ENCODE results near the gene BABAM2. TPM values are rescaled to one million over a fixed set of nuclear protein-coding genes. Genes with fewer than 3 reads are reported as not detected.
A peak's percentile ranks its signal among the peaks of the same experiment; 100 is the strongest.
"Not testable (repeated sequence)": the region's sequence is repeated elsewhere in the genome, so short reads cannot be mapped to it uniquely, and the experiment has no call there.

Gene BABAM2
- total RNA-seq, 1 donor from 2014 or later = 43.5 TPM

DNA sequence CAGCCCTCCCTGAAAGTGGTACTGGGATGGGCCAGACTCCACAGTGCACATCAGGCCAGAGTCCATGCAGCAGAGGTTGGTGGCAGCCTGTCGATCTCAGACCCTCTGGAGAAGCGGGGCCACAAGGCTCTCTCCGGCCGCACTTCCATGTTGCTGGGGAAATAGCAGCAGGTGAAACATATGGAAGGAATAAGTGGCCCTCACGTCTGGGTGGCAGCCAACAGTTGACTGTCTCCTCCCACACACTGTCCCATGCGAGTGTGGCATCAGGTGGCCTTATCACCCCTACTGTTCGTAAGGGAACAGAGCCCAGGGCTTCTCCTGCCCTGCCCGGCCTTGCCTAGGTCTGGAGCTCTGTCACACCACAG is 444.0 kb downstream of the BABAM2 start:
- TF ChIP-seq, protein P1, sequence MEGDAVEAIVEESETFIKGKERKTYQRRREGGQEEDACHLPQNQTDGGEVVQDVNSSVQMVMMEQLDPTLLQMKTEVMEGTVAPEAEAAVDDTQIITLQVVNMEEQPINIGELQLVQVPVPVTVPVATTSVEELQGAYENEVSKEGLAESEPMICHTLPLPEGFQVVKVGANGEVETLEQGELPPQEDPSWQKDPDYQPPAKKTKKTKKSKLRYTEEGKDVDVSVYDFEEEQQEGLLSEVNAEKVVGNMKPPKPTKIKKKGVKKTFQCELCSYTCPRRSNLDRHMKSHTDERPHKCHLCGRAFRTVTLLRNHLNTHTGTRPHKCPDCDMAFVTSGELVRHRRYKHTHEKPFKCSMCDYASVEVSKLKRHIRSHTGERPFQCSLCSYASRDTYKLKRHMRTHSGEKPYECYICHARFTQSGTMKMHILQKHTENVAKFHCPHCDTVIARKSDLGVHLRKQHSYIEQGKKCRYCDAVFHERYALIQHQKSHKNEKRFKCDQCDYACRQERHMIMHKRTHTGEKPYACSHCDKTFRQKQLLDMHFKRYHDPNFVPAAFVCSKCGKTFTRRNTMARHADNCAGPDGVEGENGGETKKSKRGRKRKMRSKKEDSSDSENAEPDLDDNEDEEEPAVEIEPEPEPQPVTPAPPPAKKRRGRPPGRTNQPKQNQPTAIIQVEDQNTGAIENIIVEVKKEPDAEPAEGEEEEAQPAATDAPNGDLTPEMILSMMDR (IDR thresholded peaks at IDR 0.05; ENCODE audit: unreplicated experiment) = no peak
- Mint-ChIP-seq H3K4me1 (peaks cover 25% of the 10 kb centered on the region), H3K27me3 (ENCODE audit: low read depth) (no peaks in the 10 kb centered on the region), H3K9me3 (peaks cover 12% of the 10 kb centered on the region), H3K4me3 (no peak overlapping the region), H3K27ac (no peak overlapping the region), H3K36me3 (peaks cover 16% of the 10 kb centered on the region)
- no peak for DNase-seq (ENCODE audit: low spot score in 2 of 2, unreplicated experiment in 2 of 2)

DNA sequence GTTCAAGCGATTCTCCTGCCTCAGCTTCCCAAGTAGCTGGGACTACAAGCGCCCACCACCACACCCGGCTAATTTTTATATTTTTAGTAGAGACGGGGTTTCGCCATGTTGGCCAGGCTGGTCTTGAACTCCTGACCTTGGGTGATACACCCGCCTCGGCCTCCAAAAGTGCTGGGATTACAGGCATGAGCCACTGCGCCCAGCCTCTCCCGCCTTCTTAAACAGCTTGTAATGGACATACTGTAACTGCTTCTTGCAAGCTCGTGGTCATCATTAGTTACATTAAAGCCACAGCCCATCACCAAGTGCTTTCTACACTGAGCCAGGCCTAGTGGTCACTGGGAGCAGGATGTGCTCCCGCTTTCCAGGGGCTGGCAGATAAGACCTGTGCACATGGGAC is 444.7 kb downstream of the BABAM2 start:
- peaks cover 25% of the 10 kb centered on the region for H3K4me1 Mint-ChIP-seq

DNA sequence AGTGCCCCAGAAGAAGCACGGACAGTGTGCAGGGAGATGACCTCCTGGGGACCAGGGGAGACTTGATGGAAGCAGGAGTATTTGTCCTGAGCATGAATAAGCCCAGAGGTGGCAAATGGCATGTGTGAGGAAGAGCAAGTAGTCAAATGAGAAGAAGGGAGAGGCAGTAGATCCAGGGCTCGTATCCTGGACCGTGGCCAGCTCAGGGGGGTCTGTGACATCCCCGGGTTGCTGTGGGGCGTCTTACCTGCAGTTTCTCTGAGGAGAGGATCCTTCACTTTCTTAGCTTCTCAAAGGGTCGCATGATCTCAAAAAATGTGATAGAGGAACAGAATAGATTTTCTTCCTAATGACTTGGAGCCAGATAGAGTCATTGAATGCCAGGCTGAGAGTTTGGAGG is 445.1 kb downstream of the BABAM2 start:
- no peaks in the 10 kb centered on the region for H3K27me3 Mint-ChIP-seq (ENCODE audit: low read depth)
- TF ChIP-seq, protein P1 (IDR thresholded peaks at IDR 0.05; ENCODE audit: unreplicated experiment) = no peak
- H3K36me3 Mint-ChIP-seq = peaks cover 9% of the 10 kb centered on the region
- no peak for DNase-seq (ENCODE audit: low spot score in 2 of 2, unreplicated experiment in 2 of 2)
- H3K4me1 Mint-ChIP-seq = peaks cover 26% of the 10 kb centered on the region
- H3K4me3 Mint-ChIP-seq = no peak overlapping the region
- peaks cover 9% of the 10 kb centered on the region for H3K9me3 Mint-ChIP-seq
- peak overlapping the region; percentile 22 for H3K27ac Mint-ChIP-seq

More for the DNA sequence above, 444.7 kb downstream of the BABAM2 start:
- DNase-seq (ENCODE audit: low spot score in 2 of 2, unreplicated experiment in 2 of 2); H3K27me3 Mint-ChIP-seq (ENCODE audit: low read depth); H3K4me3 Mint-ChIP-seq; H3K27ac Mint-ChIP-seq: not testable (repeated sequence)
- peaks cover 11% of the 10 kb centered on the region for H3K36me3 Mint-ChIP-seq
- H3K9me3 Mint-ChIP-seq = peaks cover 12% of the 10 kb centered on the region

DNA sequence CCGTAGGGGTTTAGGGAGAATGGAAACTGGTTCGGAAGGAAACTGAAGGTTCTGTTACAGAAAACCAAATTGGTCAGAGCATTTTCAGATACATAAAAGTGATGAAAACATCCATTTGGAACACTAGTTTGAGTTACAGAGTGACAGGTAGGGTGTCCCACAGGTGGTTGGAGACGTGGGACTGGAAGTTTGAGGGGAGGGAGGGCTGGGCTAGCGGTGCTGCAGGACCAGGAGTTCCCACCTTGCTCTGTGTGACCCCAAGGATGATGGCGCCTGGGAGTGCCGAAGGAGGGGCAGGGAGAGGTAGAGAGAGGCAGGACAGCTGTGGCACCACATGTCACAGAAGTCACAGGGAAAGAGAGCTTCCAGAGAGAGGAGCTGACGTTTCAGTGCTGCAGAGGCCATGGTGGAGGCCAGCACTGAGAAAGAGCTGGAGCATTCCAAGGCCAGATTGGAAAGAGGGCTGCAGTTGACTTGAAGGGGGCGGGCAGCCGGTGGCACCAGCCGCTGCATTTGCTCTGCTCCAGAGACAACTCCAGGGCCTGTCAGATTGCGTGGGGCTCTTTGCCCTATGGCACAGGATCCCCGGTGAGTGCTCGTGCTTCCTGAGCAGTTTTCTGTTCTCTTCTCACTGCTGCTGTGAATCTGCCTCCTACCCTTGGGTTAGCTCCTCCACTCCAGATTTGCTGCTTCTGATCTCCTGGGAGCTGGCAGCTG is 445.9 kb downstream of the BABAM2 start:
- peaks cover 1% of the 10 kb centered on the region for H3K9me3 Mint-ChIP-seq
- H3K27me3 Mint-ChIP-seq (ENCODE audit: low read depth) = no peaks in the 10 kb centered on the region
- DNase-seq (ENCODE audit: low spot score in 2 of 2, unreplicated experiment in 2 of 2) = no peak
- no peak overlapping the region for H3K4me3 Mint-ChIP-seq
- peaks cover 34% of the 10 kb centered on the region for H3K4me1 Mint-ChIP-seq
- peak overlapping the region; percentile 22 for H3K27ac Mint-ChIP-seq
- TF ChIP-seq, protein P1 (IDR thresholded peaks at IDR 0.05; ENCODE audit: unreplicated experiment) = no peak
- peaks cover 1% of the 10 kb centered on the region for H3K36me3 Mint-ChIP-seq

DNA sequence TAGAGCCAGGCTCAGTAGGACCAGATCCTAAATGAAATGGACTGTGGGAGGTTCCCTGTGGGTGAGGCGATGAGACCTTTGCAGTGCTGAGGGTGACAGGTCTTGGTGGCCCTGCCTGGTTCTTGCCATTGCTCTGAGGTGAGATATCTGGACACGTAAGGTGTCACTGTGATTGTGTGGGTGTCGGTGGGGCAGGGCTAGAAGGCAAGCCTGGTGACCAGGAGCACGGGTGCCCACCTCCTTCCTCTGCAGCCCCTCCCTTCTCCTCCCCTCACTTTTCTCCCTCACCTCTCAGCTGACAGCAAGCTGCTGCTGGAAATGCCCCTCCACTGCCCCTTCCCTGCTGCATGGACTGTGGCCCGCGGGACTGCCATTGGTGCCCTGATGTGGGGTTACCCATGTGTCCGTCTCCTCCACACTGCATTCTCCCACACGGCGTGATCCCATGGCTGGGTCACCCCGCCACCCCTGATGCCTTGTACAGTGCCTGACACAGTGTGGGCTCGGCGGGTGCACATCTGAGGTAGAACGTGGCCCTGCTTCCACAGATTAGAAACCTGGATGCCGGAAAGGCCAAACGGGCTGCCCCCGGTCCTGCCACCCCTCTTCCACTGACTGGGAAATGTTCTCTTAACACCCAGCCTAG is 446.6 kb downstream of the BABAM2 start:
- TF ChIP-seq, protein P1 (IDR thresholded peaks at IDR 0.05; ENCODE audit: unreplicated experiment) = no peak
- Mint-ChIP-seq H3K4me3 (no peak overlapping the region), H3K27ac (no peak overlapping the region), H3K4me1 (peaks cover 35% of the 10 kb centered on the region), H3K9me3 (no peaks in the 10 kb centered on the region), H3K36me3 (no peaks in the 10 kb centered on the region), H3K27me3 (ENCODE audit: low read depth) (no peaks in the 10 kb centered on the region)
- DNase-seq (ENCODE audit: low spot score in 2 of 2, unreplicated experiment in 2 of 2) = no peak

DNA sequence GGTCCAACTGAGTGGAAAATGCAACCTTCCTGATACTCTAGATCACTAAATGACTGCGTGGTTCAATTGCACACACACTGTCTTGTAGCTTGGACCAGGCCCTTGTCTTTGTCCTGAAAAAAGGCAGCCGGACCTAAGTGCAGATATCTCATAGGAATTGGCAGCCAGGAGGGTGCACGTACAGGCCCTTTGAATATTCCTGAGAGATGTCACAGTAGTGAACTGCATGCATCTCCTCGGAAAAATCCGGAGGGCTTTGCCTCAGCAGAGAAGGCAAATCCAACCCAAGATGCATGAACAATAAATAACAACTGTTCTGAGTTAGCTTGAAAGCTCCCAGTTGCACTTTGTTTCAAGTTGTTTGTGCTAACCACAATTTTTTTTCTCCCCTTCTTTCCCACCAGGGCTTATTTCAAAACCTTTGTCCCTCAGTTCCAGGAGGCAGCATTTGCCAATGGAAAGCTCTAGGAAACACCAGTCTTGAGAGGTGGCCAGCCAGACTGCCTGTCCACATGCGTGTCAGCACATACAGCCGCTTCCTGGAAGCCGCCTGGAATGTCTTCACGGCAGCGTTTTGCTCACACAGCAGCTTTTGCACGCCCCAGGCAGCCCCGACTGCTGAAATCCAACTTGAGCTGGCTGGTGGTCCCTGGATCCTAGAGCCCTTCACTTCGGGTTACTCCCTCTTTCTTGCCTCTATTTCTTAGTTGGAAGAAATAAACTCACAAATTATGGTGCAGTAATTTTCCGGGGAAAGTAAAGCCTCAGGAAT is 447.7 kb downstream of the BABAM2 start:
- Mint-ChIP-seq H3K36me3 (no peaks in the 10 kb centered on the region), H3K27me3 (ENCODE audit: low read depth) (no peaks in the 10 kb centered on the region), H3K9me3 (no peaks in the 10 kb centered on the region), H3K27ac (peak overlapping the region; percentile 94), H3K4me1 (peaks cover 45% of the 10 kb centered on the region), H3K4me3 (no peak overlapping the region)
- TF ChIP-seq, protein P1 (IDR thresholded peaks at IDR 0.05; ENCODE audit: unreplicated experiment) = no peak
- DNase-seq (ENCODE audit: low spot score in 2 of 2, unreplicated experiment in 2 of 2) = no peak

Measured in mesothelial cell of epicardium (in vitro differentiated cells).